Activated CD8-positive, alpha-beta T cell treated with anti-CD3 and anti-CD28 coated beads for 36 hours (primary cell): Measurements from ENCODE around the gene PAXIP1. TPM values are rescaled to one million over a fixed set of nuclear protein-coding genes. Genes with fewer than 3 reads are reported as not detected.

ENCODE experiments used
- ATAC-seq: fragments of 200-7000 bp; cut with Tn5 transposase; one replicate; pipeline ENCODE4 v1.10.0; 2021; ENCODE audit warnings: mild to moderate bottlenecking, moderate library complexity
- CTCF ChIA-PET: fragments of 350-600 bp; sonication (Branson Sonifier 250); formaldehyde crosslinking; loops from one replicate; lab custom pipeline; 2021; ENCODE audit warnings: antibody characterized with exemption; lab: Charles Lee
- POLR2A ChIA-PET: fragments of 350-600 bp; sonication (Branson Sonifier 250); formaldehyde crosslinking; loops from one replicate; lab custom pipeline; 2021; ENCODE audit warnings: antibody characterized with exemption; lab: Charles Lee
- DNase-seq: peaks from one replicate; pipeline ENCODE4 v3.0.0-alpha.2; 2020
- H3K27ac Mint-ChIP-seq: one replicate; pipeline ENCODE4 v1.8.0; 2021; ENCODE audit warnings: mild to moderate bottlenecking, mixed read lengths
- H3K27me3 Mint-ChIP-seq: one replicate; pipeline ENCODE4 v1.8.0; 2021; ENCODE audit warnings: mixed read lengths
- H3K36me3 Mint-ChIP-seq: one replicate; pipeline ENCODE4 v1.8.0; 2021; ENCODE audit warnings: low read depth, mixed read lengths
- H3K4me1 Mint-ChIP-seq: one replicate; pipeline ENCODE4 v1.8.0; 2021; ENCODE audit warnings: low read depth, mixed read lengths
- H3K4me3 Mint-ChIP-seq: one replicate; pipeline ENCODE4 v1.8.0; 2021; ENCODE audit warnings: mild to moderate bottlenecking, moderate library complexity, mixed read lengths
- H3K9me3 Mint-ChIP-seq: one replicate; pipeline ENCODE4 v1.8.0; 2021; ENCODE audit warnings: mixed read lengths
- CTCF ChIP-seq: fragments of 200-600 bp; IDR thresholded peaks from one replicate; pipeline ENCODE4 v1.8.0; 2022; ENCODE audit warnings: antibody characterized with exemption, mild to moderate bottlenecking
- intact Hi-C: fragments of 100-400 bp; cut with micrococcal nuclease; formaldehyde crosslinking; loops from one replicate; pipeline ENCODE4 v1.10.0; 2022
- total RNA-seq, 2 experiments: library from RNA; stranded (reverse); gene quantifications; one replicate each; pipeline ENCODE4 v1.2.3, GENCODE V29; 2021

The PAXIP1 gene
- total RNA-seq, 2 experiments from 2014 or later, result 20.5 to 23.9 TPM

- DNase-seq, result no peak
- no peak for ATAC-seq
- CTCF ChIA-PET, result interaction anchor here (1.2 to 2.3 kb wide), 2 partner anchors 12 to 93 kb away, joined by 6 read pairs; no protein-coding TSS in a partner anchor
These were observed 18.1 kb upstream of the PAXIP1 start for GRCh38 chr7:155020996-155021395.

GRCh38 chr7:155017834-155018233 lies 14.9 kb upstream of the PAXIP1 start:
- peaks cover 1% of the 10 kb centered on the region for H3K27me3 Mint-ChIP-seq
- H3K36me3 Mint-ChIP-seq, result no peaks in the 10 kb centered on the region
- no peak for ATAC-seq
- no peaks in the 10 kb centered on the region for H3K4me1 Mint-ChIP-seq
- no peaks in the 10 kb centered on the region for H3K9me3 Mint-ChIP-seq
- no peak for TF ChIP-seq CTCF
- POLR2A ChIA-PET, result interaction anchor here (0.6 kb wide), 1 partner anchor 9 kb away, joined by 3 read pairs; no protein-coding TSS in a partner anchor
- no peak overlapping the region for H3K27ac Mint-ChIP-seq
- no peak for DNase-seq
- H3K4me3 Mint-ChIP-seq, result no peak overlapping the region
- CTCF ChIA-PET, result interaction anchor here (1.1 kb wide), 1 partner anchor 284 kb away, joined by 3 read pairs; no protein-coding TSS in a partner anchor
- intact Hi-C loops, result no loop called here

More at GRCh38 chr7:155020996-155021395, 18.1 kb upstream of the PAXIP1 start:
- intact Hi-C loops, result no loop called here
- no peaks in the 10 kb centered on the region for H3K4me1 Mint-ChIP-seq
- H3K27me3 Mint-ChIP-seq, result peaks cover 1% of the 10 kb centered on the region
- H3K9me3 Mint-ChIP-seq, result no peaks in the 10 kb centered on the region
- no peak overlapping the region for H3K27ac Mint-ChIP-seq
- no peak for TF ChIP-seq CTCF
- no peak overlapping the region for H3K4me3 Mint-ChIP-seq
- POLR2A ChIA-PET, result no interaction called here
- H3K36me3 Mint-ChIP-seq, result no peaks in the 10 kb centered on the region

DNA sequence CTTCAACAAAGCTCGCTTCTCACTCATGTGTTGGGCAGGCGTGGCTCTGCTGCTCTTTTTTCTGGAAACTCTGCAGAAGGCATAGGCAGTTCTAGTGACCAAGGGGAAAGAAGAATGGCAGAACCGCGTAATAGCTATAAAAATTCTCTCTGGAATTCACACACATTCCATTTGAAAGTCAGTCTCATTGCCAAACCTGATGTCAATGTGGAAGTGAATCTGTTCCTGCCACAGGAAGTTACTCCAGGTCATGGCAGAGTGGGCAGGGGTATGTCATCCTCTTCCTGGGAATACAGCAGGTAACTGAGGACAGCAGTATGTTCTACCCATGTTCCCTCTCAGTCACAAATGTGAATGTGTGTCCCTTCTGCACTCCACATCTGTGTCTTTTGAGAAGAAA lies 8.2 kb upstream of the PAXIP1 start:
- H3K27me3 Mint-ChIP-seq, result no peaks in the 10 kb centered on the region
- no peaks in the 10 kb centered on the region for H3K9me3 Mint-ChIP-seq
- H3K36me3 Mint-ChIP-seq, result peaks cover 10% of the 10 kb centered on the region
- CTCF ChIA-PET, result interaction anchor here (0.7 to 4.1 kb wide), 4 partner anchors 9 to 84 kb away, joined by 3 to 21 read pairs (median 13); no protein-coding TSS in a partner anchor
- DNase-seq (no peak), ATAC-seq (no peak)
- no peak overlapping the region for H3K4me3 Mint-ChIP-seq
- POLR2A ChIA-PET, result no interaction called here
- H3K4me1 Mint-ChIP-seq, result no peaks in the 10 kb centered on the region
- TF ChIP-seq CTCF, result no peak
- no peak overlapping the region for H3K27ac Mint-ChIP-seq
- intact Hi-C loops, result no loop called here

DNA sequence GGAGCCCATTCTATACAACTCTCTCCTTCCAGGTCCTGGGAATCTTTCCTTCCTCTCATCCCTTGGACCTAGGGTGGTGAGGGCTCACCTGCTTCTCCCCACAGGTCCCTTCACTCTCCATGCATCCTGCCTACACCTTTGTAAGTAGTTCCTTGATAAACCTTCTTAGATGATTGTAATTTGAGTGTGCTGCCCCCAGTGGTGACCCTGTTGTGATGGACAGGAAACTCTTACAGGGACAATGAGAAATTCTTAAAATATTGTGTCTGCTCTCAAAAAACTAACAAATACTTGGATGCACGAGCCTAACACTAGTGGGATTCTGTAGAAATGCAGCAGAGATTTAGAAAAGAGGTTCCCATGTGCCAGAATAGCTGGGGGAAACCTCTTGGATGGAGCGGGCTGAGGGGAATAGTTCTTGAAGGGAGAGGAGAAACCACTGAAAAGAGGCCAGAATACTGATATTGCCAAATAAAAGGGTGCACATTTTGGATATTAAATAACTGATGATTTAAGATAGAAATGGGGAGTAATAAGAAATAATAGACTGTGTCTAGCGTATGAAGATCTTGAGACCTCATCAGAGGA lies 6.7 kb upstream of the PAXIP1 start:
- H3K27me3 Mint-ChIP-seq, result no peaks in the 10 kb centered on the region
- peaks cover 3% of the 10 kb centered on the region for H3K4me1 Mint-ChIP-seq
- DNase-seq (peak; percentile 71), ATAC-seq (peak; percentile 58)
- H3K4me3 Mint-ChIP-seq, result no peak overlapping the region
- TF ChIP-seq CTCF, result peak; percentile 66
- ChIA-PET CTCF (interaction anchor here (0.6 to 4.1 kb wide), 12 partner anchors 9 to 1729 kb away, joined by 3 to 21 read pairs (median 5); no protein-coding TSS in a partner anchor), POLR2A (interaction anchor here (0.6 to 1.2 kb wide), 2 partner anchors 39 to 82 kb away, joined by 3 read pairs; no protein-coding TSS in a partner anchor)
- peaks cover 15% of the 10 kb centered on the region for H3K36me3 Mint-ChIP-seq
- no peaks in the 10 kb centered on the region for H3K9me3 Mint-ChIP-seq
- H3K27ac Mint-ChIP-seq, result no peak overlapping the region
- intact Hi-C loops, result loop anchor here (5.0 kb wide), 1 partner anchor 82 kb away; no protein-coding TSS in a partner anchor

DNA sequence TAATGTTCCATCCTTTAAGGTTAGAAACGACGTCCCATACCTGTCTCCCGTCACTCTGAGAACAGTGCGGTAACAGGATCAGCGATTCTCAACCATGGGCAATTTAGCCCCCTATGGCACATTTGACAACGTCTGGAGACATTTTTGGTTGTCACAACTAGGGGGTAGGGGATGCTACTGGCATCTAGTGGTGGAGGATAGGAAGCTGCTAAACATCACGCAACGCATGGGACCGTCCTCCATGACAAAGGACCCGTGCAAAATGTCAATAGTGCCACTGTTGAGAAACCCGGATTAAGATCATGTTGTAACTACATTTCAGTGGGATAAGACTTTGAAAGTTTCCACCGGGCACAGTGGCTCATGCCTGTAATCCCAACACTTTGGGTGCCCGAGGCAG lies 5.0 kb upstream of the PAXIP1 start:
- DNase-seq (peak; percentile 42), ATAC-seq (no peak)
- H3K27me3 Mint-ChIP-seq, result no peaks in the 10 kb centered on the region
- peaks cover 7% of the 10 kb centered on the region for H3K4me1 Mint-ChIP-seq
- H3K36me3 Mint-ChIP-seq, result peaks cover 22% of the 10 kb centered on the region
- no peaks in the 10 kb centered on the region for H3K9me3 Mint-ChIP-seq
- intact Hi-C loops, result loop anchor here (5.0 kb wide), 1 partner anchor 81 kb away; no protein-coding TSS in a partner anchor
- peak; percentile 54 for TF ChIP-seq CTCF
- ChIA-PET POLR2A (no interaction called here), CTCF (interaction anchor here (1.1 to 4.1 kb wide), 9 partner anchors 8 to 94 kb away, joined by 3 to 21 read pairs (median 9); no protein-coding TSS in a partner anchor)
- H3K27ac Mint-ChIP-seq, result no peak overlapping the region
- H3K4me3 Mint-ChIP-seq, result no peak overlapping the region
